HG03175 (cell line): ENCODE results near the gene DIDO1.
A peak's percentile ranks its signal among the peaks of the same experiment; 100 is the strongest.
"Not testable (repeated sequence)": the region's sequence is repeated elsewhere in the genome, so short reads cannot be mapped to it uniquely, and the experiment has no call there.

ENCODE experiments used
- ATAC-seq: cut with Tn5 transposase; IDR thresholded peaks from one replicate; pipeline ENCODE4 v1.9.1; 2021; ENCODE audit warnings: mild to moderate bottlenecking, moderate library complexity; ENCODE audit not compliant: unreplicated experiment

The DIDO1 gene

DNA sequence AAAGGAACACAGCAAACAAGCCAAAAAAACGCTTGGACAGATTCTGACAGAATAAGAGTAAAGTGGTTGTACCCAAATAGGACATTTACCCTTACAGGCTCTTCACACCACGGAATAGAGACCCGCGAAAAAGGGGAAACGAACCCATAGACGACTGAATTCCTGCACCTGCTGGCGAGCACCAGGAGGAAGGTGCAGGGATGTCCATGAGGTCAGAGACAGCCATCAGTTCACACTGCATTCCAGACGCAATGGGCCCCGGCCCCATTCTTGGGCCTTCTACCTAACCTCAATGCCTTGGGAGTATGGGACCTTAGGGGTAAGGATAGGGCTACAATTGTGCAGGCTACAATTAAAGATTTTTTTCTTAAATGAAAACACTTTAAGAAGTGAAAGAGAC, 5.2 kb upstream of the DIDO1 start:
- ATAC-seq = no peak

DNA sequence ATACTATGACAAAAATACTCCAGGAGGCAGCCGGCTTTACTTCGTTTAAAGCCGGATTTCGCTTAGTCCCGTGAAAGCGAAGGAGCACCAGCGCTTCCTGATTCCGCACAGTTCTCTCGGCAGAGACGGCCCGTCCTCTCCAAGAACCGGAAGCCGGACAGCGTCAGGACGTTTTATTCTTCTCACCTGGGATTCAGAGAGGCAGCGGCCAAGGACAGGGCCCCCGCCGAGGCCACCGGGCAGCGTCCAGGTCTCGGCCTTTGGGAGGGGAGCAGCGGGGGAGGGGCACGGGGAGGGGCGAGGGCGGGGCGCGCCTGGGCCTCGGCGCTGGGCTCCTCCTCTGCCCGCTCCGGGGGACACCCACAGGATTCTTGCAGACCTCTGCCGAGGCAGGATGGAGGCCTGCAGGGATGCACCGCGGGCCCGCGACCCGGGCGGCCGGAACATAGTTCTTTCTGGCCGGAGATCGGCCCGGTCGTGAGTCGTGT, 2.8 kb upstream of the DIDO1 start:
- ATAC-seq = no peak

DNA sequence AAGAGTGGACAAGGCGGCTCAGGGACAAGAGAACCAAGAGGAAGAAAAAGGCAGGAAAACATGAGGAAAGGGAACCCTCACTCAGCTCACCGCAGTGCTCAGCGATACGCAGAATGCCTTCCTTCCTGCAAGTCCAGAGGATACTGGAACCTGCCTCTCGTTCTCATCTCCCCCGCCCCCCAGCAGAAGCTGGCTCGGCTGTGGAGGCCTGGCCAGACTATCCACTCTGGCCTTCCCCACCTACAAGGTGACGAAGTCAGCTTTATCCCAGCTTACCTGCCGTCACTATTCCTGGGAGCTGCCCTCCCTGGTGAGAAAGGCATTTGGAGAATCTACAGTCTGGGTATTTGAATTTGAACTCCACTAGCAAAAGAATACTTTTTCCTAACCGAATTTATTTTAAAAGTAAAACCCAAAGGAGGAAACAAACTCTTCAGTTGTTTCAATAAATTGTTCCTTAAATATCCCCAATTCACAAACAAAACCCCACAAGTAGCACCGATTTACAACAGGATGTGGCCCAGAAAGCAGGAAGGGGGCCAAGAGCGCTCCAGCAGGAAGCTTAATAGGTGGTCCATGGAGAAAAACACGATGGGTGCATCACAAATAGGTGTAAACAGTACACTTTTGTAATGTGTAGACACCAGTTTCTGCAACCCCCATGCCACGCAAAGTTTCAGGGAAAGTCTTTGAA, 2.1 kb upstream of the DIDO1 start:
- ATAC-seq = no peak

DNA sequence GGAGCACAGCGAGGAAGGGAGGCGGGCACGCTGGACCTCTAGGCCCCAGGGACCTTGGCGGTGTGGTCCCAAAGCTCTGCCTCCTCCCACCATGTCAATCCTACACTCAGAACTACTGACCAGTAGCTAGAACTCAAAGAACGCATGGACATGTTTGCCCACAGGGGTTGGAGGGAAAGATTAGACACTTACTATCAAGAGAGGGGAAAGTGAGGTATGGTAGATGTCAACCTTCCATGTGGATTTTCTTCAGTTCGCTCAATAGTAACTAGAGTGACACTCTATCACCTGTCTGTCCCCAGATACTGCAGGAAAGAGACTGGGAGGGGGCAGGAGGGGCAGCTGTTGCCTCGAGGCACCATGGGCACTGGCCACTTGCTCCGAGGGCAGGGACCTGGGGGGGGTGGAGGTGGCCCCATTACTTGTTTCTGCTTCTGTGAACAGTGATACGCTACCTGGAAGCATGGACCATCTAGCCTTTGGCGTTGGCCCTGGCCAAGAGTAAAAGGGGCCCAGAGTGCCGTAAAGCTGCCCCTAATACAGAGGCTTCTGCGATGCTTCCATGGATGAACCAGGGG, 912 bp upstream of the DIDO1 start:
- no peak for ATAC-seq

DNA sequence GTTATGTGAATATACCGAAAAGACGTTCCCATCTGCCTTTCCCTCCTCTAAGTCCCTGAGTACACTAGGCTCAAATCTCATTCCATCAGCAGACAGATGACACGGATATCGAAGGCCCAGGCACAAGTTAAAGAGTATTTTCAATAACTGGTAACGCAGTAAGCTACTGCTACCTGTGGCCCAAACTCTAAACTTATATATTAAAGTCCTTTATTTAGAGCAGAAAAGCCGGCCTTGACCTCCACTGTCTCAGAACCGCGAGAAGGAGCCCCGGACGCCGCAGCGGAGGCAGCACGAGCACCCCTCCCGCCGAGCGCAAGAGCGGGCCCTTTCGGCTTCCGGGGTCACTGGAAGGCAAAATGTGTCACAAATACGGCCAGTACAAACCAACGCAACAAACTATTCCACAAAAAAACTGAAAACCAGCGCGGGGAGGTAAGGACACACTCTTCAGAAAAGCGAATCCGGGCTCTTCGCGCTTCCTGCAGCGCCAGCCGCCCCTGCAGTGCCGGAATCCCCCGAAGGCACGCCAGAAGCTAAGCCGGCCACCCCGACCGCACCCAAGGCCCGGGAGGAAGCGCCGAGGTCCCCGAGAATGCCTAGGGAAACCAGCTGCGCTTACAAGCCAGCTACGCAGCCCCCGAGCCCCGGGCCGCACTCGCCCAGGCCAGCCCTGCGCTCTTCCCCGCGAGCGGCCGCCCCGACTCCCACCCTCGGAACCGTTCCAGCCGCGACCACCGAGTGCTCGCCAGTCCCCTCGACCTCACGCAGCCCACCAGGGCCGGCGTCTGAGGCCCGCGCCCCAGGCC, 681 bp downstream of the DIDO1 start:
- peak; percentile 19 for ATAC-seq

DNA sequence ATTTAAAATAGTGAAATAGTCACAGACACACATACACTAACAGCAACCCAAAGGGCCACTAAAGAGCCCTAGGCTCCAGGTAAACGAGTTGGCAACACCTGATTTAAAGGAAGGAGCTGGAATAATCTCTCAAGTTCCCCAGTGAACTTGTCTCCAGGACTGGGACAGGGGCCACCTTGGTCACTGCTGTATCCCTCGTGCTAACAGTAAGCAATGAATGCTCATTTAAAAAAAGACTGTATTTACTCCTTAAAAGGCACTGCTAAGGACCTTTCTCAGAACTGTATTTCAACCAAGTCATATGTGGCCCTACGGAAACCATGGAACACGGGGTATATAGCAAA, 1.3 kb downstream of the DIDO1 start:
- ATAC-seq = no peak

DNA sequence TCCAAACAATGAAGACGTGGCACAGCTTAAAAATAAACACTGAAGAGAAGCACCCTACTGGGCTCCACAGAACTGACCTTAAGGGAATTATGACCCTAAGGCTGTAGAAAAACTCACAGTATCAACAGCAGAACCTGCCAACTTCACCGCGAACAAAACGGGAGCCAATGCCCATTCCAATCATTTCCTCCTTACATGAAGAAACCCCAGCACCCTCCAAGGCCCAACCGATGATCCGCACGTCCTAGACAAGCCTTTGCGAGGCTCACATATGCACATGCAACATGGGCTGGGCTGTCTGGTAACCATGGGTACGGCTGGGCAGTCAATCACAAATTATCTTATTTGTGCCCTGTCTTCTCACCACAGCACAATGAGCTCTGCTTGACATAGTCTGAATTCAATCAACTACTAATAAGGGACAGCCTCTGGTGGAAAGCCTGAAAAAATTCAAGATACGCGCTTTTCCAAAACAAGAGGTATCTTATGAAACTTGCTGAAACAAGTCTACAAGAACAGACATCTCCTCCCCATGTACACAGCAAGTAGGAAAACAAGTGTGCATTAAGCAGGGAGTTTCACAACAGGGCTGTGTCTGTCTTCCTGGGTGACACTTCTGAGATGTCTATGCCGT, 1.7 kb downstream of the DIDO1 start:
- no peak for ATAC-seq

DNA sequence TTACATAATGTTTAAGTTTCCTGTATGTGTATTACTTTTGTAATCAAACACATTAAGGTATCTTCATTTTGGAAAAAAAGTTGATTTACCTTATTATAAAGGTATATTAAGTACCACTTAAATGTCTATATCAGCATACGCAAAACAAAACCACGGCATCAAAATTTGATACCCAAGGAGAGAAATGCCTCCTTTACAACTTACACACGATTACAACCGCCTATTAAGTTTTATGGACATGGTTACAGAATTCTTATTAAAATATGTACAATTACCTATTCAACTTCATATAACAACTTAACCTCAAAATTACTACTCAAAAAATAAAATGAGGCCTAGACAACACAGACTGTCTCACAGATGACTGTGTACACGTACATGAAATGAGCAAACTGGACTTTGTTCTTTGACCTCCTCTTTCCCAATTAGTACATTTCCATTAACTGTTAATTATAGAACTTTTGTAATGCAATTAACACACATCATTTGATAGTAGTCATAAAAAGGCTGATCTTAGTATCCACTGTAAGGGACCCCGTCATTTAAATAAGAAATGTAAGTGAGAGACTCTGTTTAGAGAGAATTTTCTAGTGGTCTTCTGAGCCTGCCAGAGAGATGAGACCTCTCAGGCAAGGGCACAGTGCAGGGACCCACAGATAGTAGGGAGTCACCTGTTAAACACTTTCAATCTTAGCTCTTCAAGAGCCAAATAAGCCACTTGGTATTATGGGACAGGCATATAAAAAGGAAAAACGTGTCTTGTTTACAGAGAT, 2.5 kb downstream of the DIDO1 start:
- no peak for ATAC-seq

DNA sequence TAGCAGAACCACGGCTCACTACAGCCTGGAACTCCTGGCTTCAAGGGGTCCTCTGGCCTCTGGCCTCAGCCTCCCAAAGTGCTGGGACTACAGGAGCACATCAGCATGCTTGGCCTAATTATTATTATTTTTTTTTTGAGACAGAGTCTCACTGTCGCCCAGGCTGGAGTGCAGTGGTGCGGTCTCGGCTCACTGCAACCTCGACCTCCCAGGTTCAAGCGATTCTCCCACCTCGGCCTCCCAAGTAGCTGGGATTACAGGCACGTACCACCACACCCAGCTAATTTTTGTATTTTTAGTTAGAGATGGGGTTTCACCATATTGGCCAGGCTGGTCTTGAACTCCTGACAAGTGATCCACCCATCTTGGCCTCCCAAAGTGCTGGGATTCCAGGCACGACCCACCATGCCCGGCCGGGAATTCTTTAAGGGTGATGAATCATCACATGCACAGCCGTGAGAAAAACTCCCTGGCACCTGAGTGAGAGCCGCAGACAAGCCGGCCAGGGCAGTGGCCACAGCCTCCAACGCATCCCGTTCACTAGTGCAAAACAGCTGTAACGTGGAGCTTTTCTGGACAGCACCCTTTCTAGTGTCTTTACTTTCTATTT, 3.1 kb downstream of the DIDO1 start:
- not testable (repeated sequence) for ATAC-seq

DNA sequence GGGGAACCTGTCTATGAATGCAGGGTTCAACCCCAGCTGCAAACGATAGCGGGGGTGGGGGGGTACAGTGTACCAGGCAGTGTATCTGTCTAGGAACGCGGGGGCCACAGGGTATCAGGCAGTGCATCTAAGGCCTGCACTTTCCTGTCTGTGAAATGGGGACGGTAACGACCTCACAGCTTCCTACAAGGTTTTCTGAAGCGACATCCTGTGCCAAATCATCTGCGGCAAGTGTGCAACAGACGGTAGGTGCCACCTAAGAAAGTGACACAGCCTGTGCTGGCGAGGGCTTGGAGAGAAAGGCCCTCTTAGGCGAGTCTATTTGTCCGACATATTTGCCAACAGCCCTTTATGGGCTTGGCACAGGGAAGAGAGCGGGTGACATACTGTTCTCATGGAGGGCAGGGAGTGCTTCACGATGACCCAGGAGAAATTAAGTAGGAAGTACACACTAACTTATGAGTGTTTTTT, 3.8 kb downstream of the DIDO1 start:
- no peak for ATAC-seq

DNA sequence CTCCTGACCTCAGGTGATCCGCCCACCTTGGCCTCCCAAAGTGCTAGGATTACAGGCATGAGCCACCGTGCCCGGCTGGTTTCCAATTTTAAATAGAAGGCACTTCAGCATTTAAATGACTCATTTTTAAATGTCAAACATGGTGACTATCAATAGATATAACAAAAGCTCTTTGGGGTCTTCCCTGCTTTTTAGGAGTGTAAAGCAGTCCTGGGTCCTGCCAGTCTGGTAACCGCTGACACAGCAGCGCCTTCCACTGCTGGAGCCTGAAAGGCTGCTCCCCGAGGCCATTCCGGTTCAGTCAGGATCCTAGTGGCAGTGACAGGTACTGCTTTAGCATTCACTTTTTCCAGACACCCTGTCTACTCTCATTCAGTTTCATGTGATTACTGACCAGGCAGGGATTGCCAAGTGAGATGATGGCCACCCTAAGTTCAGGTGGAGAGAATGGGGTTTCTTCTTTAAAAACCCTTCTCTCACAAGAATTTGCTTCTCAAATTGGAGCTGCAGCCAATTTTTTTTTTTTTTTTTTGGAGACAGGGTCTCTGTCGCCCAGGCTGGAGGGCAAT, 5.1 kb downstream of the DIDO1 start:
- no peak for ATAC-seq

DNA sequence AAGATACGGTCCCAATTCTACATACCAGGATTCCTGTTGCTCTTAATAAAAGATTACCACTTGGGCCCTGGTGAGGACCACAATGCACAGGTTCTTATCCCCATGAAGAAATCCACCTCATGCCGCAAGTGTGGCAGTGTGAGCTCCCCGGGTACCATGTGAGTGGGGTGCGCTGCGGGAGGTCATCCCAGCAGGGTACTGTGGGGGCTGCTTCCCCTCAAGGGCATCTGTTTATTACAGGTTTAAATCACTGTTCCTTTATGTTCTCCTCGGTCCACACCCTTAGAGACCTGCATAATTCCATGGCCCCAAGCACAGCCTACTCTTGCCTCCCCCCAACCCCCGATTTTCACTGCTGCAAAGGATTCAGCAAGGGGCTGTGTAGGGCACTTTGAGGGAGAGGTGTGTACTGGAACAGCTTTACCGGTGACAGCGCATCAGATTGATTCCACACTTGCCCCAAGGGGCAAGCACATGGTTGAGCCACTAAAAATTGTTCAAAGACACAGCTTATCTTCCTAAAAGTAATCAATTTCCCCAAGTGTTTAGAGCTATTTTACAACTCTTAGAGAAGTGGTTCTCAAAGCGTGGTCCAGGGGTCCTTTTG, 6.2 kb downstream of the DIDO1 start:
- ATAC-seq = no peak

DNA sequence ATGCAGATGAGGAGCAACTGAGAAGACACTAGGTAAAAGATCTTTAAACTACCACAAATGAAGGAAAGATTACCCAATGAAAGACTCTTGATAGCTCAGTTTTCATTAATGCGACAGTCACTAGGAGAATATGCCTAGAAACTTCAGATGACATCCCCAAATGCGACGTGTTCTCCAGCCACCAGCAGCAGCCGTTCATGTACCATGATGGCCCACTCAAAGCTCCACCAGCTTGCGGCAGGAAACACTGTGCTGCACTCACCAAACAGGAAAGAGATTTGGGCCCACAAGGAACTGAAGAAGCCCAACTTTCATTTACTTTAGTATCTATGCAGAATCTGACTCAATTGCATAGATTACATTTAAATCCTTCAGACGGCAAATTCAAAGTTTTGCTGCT, 7.5 kb downstream of the DIDO1 start:
- ATAC-seq = no peak

DNA sequence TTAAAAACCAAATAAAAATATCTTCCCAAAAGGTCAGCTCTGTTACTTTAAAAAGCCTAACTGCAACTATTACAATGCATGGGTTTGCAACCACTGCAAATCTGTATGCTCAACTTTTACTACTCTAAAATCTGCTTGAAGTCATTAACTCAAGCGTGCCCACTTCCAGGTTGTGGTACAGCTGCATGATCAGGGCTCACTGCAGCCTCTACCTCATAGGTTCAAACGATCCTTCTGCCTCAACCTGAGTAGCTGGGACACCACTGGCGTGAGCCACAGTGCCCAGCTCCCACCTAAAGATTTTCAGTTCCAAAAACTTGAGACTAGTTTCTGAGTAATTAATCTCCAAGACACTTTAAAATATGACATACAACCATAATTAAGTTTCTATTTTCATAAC, 8.2 kb downstream of the DIDO1 start:
- ATAC-seq = no peak

DNA sequence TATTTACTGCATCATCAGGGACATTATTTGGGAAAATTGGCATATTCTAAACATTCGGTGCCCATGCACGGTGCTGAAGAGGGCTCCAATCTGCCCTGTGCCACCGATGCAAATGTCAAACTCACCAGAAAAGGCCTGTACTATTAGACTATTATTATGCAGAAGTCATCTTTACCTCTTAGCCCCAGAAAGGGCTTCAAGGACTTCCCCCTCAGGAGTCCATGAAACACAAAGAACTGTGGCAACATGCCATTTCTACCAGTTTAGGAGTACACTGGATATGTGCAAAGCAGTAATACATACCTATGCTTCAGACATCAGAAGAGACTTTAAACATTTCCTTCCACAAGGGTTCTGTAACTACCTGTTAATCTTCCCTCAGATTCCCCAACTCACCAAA, 8.6 kb downstream of the DIDO1 start:
- no peak for ATAC-seq

DNA sequence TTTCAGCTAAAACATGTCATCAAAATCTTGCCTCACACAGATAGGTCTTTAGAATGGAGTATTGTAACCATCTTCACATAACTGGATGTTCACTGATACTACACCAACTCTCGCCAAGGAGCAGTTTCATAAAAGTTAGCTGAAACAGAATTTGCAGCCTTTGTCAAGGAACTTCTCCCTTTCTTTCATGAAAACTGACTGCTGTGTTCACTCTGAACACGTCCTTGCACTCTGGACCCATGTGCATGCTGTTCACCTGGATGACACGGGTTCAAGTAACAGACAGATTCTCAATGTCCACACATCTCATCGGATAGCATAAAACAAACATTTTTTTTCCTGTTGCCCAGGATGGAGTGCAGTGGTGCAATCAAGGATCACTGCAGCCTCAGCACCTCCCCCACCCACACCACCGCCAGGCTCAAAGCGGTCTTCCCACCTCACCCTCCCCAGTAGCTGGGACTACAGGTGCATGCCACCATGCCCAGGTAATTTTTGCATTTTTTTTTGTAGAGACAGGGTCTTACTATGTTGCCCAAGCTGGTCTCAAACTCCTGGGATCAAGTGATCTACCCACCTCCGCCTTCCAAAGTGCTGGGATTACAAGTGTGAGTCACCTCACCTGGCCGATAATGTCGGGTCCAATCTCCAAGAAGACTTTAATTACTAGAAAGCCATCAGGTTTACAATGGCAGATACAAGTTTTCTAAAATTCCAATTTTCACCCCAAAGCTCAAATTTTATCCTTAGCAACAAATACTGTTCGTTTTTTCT, 9.4 kb downstream of the DIDO1 start:
- no peak for ATAC-seq

DNA sequence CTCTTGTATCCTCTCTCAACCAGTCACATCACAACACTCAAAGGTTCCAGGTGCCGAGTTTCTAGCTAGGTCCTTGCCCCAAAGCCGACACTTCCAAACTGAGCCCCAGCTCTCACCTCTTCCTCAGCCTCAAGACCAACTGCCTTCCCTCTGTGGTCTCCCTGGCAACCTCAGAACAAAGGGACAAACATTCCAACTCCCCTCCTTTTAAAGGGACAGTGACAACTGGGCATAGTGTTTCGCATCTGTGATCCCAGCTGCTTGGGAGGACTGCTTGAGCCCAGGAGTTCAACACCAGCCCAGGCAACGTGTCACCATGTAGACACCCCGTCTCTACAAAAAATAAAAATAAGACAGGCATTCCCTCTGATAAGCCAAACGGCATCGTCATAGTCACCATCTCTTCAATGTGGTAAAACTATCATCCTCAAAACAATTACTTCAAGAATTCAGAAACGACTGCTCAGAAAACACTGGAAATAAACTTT, 11.3 kb downstream of the DIDO1 start:
- ATAC-seq = no peak

DNA sequence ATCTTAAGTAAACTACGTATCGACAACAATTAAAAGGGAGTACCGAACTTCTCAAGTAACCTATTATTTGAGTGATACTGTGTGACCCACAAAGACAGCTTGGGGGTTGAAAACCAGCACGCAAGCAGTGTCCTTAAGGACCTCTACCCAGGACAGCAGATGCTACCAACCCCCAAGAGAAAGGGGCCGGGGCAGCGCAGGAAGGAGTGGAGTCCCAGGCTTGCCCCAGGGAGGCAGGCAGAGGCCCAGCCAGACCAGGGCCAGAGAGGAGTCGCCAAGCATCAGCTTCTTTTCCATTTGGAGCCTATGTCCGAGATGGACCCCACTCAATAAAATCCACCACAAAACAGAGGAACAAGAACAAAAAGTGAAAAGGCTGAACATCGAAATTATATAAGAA, 11.9 kb downstream of the DIDO1 start:
- ATAC-seq = no peak
